ENCODE results near the gene DENND5B.

- no peak for TF ChIP-seq CTCF (conservative IDR thresholded peaks at IDR 0.05 in 1 of 2, IDR thresholded peaks at IDR 0.05 in 1 of 2; ENCODE audit: extremely low read depth in 1 of 2, insufficient read depth in 1 of 2, low read depth in 1 of 2, low read length in 2 of 2)
- no peak for TF ChIP-seq EZH2 (IDR thresholded peaks at IDR 0.05; ENCODE audit: borderline replicate concordance, low read length)
These were observed 112.5 kb downstream of the DENND5B start for GRCh38 chr12:31478425-31478824.

All from mammary epithelial cell (primary cell).